ENCODE measurements around the gene PISD.
"Not testable (repeated sequence)": the region's sequence is repeated elsewhere in the genome, so short reads cannot be mapped to it uniquely, and the experiment has no call there.

PISD gene

DNA sequence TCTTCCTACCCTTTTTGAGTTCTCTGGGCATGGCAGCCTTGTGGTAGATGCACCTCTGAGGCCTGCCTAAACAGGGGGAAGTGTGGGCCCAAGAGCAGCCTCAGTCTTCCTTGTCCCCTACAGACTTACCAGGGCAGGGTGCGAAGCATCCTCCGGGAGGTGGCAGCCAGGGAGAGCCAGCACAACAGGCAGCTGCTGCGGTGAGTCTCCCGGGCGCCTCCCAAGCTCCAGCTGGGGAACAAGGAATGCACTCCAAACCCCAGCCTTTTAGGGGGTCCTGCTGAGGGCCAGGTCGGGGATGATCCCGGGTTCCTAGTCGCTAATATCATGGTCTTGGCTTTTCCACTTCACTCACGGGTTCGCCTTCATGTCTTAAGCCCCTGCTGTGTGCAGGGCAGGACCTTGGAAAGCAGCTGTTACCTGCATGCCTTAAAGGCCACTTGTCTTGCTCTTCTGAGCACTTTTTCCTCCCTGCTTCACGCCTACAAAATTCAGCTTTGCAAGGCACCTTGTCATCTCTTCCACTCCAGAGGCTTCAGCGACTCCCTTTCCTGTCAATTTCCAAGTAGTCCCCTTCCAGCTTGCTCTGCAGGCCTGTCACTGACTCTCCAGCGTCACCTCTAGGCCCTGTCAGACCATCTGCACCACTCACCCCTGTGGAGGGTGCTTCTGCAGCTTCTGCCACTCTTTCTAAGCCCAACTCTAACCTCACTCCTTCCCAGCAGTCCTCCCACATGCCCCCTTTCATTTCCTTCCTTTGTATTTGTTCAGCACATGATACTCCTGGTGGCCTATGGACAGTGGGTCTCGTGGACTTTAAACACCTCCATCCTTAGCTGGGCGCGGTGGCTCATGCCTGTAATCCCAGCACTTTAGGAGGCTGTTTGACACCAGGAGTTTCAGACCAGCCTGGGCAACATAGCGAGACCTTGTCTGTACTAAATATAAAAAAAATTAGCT lies 57.0 kb downstream of the PISD start:
- no peak for DNase-seq

DNA sequence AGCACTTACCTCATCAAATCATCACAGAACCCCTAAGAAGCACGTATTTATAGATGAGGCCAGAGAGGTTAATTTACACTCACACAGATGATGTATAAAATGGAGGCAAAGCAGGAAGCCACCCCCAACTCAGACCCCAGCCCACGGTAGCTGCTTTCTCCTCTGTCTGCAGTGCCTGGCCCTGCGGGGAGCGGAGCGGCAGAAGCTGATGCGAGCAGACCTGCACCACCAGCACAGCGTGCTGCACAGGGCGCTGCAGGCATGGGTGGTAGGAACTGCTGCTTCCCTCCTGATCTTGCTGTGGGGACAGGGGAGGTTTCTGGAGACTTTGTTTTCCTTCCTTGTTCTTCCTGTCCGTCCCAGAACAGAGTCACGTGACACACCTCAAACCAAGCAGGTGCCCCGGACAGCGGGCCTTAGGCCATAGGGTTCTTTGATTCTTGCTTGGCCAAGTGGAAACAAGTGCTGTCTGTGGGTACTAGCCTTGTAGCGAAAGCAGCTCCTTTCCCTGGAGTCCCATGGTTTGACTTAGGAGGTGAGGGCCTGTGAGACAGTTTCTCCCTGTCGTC lies 57.8 kb downstream of the PISD start:
- DNase-seq, result no peak

DNA sequence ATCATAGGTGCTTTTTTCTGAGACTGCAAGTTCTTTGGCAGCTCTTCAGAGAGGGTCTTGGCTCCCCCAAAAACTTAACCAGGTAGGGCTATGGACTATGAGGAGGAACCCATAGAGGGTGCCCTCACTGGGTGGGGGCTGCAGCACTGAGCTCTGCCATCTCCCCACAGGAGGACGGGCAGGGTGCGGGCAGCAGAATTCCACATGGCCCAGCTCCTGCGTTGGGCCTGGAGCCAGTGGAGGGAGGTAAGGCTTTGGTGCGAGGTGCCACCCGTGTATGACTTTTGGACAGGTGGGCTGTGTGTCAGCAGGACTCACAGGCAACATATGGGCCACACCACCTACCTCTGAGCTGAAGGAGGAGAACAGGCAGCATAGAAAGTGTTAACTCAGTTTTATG lies 58.4 kb downstream of the PISD start:
- DNase-seq, result no peak

DNA sequence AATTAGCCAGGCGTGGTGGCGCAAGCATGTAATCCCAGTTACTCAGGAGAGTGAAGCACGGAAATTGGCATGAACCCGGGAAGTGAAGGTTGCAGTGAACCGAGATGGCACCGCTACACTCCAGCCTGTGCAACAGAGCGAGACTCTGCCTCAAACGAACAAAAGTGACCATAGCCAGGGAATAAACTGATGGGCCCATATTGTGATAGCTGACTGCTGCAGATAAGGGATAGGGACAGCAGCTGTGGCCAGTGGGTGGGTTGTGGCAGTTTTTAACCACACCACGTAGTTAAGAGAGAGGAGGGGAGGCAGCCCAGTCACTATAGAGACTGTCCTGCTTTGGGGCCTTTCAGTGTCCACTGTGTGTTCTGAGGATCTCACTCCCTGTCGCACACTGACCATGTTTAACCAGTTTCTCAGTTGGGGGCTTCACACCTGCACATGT lies 58.9 kb downstream of the PISD start:
- no peak for DNase-seq

DNA sequence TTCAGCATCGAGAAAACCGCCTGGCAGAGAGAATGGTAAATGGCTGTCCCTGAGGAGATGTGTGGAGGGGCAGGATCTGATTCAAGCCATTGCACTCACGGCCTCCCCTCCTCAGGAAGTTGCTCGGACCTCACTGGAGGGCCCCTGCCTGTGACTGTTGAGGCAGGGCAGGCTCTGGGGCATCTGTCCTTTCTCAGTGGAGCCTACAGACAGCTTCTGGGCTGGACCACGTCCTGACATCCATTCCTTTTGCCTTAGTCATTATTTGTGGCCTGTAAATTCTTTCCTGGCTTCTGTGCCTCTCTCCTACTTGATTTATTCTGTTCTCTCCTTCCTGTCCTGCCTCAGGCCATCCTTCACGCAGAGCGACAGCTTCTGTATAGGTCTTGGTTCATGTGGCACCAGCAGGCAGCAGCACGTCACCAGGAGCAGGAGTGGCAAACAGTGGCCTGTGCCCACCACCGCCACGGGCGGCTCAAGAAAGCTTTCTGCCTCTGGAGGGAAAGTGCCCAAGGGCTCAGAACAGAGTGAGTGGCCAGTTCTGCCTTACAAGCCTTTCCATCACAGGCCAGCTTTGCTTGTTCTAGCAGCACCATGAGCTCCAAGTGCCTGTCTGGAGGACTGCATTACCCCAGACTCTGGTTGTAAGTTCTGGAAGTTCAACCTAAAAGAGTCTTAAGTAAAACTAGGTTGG lies 59.6 kb downstream of the PISD start:
- no peak for DNase-seq

DNA sequence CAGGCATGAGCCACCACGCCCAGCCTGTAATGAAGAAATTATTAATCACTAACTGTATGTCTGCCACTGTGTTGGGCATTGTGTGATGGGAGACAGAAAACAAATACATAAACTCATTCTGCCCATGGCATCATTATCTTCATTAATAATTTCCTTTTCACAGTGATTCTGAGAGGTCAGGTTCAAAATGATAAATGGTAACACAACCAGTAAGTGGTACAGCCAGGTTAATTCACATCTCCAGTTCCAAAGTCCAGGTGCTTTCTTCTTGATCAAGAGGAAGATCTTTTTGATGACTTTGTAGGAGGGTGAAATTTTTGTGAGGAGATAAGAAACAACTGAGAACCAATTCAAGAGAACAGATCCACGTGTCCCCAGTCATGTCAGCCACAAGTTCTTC lies 66.7 kb downstream of the PISD start:
- DNase-seq, result no peak

DNA sequence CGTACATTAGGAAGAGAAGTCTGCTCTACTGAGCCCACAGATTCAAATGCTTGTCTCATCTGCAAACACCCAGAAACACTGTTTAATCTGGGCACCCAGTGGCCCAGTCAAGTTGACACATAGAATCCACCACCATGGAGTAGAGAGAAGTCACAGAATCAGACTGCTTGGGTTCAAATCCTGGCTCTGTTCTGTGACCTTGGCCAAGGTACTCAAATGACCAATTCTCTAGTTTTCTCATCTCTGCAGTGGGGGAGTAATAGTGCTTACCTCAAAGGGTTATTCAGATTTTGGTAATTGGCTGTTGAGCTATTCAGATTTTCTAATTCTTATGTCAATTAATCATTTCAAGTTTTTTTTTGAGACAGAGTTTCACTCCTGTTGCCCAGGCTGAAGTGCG lies 71.9 kb downstream of the PISD start:
- not testable (repeated sequence) for DNase-seq

DNA sequence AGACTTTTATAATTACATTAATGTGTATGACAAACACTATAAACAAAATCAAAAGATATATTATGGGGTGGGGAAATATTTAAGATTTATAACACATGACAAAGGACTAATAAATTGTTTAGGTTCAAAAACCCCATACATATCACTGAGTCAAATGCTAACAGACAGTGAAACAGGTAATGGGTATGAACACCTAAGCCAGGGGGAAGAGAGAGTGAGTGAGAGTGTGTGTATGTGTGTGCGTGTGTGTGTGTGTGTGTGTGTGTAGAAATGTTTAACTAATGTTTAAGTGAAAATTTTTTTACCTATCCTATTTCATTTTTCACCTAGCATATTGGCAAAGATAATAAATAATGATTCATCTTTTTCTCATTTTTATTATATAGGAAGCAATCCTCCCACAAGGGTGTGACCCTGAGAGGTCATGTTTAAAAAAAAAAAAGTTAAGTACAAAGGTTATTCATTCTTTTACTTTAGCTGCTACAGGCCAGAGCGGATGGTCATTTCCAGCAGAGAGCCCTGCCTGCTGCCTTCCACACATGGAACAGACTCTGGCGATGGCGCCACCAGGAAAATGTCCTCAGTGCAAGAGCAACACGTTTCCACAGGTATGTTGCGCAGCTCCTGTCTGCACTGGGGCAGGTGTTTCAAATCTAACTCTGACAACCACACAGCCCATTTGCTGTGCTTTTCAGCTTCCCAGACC lies 72.9 kb downstream of the PISD start:
- no peak for DNase-seq

DNA sequence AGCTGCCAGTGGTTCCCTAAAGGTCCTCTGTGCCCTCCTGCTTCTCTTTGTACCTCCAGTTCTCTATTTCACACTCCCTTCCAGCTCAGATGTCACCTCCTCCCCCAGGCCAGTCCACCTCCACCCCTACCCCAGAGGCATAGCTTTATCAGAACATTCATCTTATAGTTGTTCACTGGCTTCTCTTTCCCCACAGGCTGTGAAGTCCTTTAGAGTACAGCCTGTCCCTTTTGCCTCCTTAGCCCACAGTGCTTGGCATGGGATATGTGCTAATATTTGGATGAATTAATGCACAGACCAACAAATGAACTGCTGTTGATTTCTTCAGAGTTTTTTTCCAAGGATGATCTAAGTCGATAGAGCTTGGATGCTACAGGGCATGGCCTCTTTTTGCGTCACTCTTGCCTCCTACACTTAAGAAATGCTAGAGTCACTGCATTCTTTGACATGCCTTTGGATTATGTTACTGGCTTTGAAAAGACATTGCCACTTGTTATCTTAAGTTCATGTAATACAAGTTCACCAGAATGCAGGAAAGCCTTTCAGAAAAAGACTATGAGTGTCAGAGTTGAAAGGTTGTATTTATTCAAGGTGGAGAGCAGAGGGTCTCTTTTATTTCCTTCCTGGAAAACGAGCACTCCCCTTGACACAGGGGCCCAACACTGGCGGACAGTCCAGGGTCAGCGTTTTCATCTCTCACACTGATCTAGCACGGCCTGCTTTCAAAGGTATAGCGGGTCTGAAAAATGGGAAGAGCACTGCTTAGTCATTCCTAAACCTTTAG lies 75.7 kb downstream of the PISD start:
- DNase-seq, result no peak

DNA sequence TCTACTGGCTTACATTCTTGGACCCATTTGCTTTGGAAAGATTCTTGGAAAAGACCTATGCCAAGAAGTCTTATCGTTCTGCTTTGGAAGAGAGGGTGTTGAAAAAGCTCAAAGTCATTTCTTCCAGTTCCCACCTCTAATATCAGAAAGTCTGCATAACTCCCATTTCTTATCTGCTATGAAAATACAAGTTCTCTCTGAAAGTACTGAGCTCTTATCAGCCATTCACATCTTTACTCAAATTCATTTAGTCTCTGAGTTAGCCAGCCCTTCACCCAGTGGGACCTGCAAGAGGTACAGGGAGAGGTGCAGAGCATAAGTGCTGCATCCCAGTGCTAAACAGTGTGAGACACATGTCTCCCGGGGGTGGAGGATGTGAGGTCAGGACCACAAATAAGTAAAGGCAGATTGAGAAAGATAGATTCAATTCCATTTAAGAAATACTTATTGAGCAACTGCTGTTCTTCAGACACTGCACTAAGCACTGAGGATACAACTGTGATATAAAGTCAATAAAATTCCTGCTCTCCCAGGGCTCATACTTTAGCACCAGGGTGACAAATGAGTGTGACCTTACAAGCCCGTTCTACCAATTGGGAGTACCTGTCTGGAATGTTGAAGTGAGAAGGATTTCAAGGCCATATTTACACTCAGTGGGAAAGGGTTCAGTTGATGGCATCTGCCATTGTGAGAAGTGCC lies 76.7 kb downstream of the PISD start:
- no peak for DNase-seq

DNA sequence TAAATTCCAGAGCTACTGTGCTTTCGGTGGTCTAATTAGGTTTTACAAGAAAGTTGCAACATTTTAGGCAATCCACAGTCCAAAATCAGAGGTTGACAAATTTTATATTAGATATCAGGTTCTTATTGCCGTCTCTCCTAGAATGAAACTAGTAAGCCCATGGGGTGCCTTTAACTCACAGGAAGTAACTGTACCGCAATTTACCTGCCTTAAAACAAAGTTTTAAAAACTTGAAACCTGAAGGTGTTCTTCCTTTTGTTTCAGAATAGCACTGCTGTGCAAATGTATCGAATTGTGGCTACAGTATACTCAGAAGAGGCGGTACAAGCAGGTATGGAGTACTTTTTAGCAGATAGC lies 77.2 kb downstream of the PISD start:
- no peak for DNase-seq

DNA sequence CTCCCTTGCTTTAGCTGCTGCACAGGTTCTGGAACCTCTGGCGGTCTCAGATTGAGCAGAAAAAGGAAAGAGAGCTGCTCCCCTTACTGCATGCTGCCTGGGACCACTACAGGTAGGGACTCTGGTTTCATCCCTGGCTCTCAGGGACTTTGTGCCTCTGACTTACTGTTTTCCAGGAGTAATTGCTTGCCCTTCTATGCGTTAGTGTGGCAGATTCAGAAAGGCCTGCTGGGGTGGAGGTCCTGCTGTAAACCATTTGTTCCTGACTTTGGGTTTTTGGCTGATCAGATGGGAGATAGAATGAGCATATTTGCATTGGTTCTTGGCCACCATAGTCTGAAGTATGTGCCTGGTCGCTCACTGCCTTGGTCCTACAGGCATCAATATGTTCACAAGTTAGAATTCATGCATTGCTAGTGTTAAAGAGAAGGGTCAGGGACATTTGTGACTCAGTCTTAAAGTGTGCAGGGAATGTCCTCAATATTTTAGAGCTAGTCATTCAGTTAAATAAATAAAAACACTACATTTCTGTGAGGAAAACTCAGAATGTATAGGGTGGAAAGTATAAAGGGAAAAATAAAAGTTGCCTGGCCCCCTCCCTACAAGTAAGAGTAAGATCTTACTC lies 78.0 kb downstream of the PISD start:
- DNase-seq, result no peak

DNA sequence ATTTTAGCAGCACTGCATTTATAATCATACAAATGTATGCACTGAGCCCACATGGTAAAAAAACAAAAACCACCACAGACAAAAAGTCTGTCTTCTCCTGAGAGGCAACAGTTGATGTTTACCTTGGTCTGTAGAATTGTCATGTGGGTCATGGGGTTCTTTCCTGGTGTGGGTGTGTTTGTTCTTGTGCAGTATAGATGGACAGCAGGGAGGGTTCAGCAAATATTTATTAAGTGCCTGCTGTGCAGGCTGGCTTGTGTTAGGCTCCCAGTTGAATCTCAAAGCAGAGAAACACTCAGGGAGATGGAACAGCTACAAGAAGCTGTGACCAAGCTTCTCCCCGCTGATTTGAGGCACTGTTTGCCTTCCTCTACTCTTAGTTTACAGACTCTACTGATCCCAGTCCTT lies 82.2 kb downstream of the PISD start:
- peak; percentile 49 for DNase-seq

DNA sequence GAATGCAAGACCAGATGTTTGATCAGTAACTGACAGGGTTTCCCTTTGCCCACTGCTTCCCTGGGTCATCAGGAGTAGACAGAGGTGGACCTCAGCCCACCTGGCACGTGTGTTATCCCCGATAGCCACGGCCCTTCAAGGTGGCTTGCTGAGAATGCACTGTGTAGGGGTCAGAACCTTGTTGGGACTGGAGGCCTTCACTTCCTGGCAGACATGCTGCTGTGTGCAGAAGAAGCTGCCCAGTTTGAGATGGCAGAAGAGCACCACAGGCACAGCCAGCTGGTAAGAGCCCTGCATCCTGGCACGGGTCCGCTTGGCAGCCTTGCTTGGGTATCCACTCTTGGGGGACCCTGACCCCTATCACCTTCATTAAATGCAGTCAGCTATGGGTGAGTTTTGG lies 83.8 kb downstream of the PISD start:
- DNase-seq, result no peak

DNA sequence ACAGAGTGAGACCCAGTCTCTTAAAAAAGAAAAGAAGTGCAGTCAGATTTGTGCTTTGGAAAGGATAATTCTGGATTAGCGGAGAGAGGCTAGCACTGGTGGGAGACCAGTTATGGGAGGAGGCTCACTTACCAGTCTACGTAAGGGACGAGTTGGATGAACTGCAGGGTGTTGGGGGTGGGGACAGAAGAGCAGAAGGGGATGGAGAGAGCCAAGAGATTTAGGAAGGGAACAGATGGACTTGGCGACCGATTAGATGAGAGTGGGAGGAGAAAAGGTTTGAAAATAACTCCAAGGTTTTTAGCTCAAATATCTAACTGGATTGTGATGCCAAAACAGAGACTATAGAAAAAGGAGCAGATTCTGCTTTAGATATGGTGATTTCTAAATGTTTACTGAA lies 84.3 kb downstream of the PISD start:
- DNase-seq, result no peak

DNA sequence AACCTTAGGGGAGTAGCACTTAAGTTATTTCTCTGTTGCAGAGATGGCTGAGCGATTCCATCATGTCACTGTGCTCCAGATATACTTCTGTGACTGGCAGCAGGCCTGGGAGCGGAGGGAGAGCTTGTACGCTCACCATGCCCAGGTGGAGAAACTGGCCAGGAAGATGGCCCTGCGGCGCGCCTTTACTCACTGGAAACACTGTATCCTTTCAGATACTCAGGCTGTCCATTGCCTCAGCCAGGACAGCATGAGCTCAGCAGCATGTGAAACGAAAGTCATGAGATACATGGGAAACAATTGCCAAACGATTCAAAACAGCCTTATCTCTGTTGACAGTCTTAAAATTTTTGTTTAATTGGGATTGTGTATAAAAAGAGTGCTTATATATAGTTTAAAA lies 86.8 kb downstream of the PISD start:
- DNase-seq, result no peak

DNA sequence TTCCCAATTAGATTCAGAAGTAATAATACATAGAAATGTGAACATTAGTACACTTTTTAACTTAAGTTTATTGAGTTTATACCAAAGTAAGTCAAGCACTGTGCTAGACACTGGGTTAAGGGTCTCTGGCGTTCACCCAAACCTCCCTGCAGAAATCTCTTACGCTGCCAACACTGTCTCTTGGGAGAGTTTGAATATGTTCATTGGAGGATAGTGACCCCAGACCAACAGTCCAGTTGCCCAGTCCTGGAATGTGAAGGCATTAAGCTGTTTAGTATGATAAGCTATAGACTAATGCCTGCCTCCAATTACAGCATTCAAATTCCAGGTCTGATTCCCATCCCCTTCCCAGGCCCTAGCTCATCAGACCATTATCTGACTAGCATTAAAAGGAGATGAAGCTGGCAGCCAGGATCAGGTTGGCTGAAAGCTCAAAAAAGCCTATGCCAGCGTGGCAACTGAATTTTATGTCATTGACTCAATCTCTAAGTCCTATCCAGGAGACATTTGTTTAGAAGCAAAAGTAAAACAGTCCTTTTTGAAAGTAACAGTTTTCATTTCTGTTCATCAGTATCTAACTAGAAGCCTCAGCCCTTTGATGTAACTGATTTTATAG lies 87.9 kb downstream of the PISD start:
- DNase-seq, result no peak

DNA sequence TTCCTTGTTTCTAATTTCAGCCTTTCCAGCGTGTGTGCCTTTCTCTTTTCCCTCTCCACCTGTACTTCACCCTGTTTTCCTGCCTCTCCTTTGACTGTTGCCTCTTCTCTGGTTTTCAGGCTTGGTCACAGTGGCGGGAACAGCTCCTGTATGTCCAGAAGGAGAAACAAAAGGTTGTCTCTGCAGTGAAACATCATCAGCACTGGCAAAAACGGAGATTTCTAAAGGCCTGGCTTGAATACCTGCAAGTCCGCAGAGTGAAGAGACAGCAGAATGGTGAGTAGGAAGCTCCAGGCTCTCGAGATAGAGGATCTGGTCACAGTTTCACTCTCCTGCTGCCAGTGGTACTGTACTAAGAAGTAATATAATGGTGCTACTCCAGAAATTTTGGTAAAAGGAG lies 89.1 kb downstream of the PISD start:
- no peak for DNase-seq

DNA sequence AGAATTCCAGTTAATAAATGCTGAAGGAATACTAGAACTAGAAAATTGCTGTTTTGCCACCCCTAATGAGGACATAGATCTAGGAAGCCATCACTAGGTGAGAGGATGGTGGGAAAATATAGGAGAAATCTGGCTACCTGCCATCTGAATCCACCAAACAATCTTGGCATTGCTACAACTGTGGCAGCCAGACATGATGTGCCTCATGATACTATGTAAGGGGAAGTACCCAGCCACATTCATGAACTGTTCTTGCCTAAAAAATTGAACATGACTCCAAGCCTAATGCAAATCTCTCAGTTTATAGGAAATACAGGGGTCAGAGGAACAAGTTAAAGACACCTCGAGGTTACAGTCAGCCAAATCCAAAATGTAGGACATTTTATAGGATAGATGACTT lies 92.9 kb downstream of the PISD start:
- no peak for DNase-seq
